DND-41 (cell line): ENCODE data around the gene NFATC3.

Experiments
- EZH2 ChIP-seq: IDR thresholded peaks from 3 replicates; pipeline ENCODE4 v1.6.1; 2012; ENCODE audit warnings: borderline replicate concordance, low read depth, mild to moderate bottlenecking, moderate library complexity, low read length, inconsistent platforms; ENCODE audit not compliant: severe bottlenecking
- TF ChIP-seq, protein P1 (sequence below): IDR thresholded peaks from 2 replicates; pipeline ENCODE4 v1.5.1; 2012; ENCODE audit warnings: borderline replicate concordance, low read length, moderate library complexity, mild to moderate bottlenecking; ENCODE audit not compliant: poor library complexity, severe bottlenecking; ENCODE audit errors: extremely low read depth

DNA sequence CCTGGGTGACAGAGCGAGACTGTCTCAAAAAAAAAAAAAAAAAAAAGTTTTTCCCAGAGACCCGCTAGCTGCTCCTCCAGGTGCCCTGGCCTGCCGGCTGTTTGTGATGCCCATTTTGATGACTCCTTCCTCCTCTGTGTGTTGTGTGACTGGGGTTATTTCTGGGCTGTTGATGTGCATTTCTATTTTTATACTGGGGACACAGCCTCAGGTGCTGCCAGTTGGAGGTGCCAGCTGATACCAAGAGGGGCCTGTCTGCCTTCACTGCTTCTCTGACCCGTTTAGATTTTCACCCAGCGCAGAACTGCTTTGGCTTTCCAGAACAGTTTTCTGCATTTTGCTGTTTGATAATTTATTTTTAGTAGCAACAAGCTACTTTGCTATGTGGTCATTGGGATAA lies 166.7 kb downstream of the NFATC3 start:
- TF ChIP-seq, protein P1, sequence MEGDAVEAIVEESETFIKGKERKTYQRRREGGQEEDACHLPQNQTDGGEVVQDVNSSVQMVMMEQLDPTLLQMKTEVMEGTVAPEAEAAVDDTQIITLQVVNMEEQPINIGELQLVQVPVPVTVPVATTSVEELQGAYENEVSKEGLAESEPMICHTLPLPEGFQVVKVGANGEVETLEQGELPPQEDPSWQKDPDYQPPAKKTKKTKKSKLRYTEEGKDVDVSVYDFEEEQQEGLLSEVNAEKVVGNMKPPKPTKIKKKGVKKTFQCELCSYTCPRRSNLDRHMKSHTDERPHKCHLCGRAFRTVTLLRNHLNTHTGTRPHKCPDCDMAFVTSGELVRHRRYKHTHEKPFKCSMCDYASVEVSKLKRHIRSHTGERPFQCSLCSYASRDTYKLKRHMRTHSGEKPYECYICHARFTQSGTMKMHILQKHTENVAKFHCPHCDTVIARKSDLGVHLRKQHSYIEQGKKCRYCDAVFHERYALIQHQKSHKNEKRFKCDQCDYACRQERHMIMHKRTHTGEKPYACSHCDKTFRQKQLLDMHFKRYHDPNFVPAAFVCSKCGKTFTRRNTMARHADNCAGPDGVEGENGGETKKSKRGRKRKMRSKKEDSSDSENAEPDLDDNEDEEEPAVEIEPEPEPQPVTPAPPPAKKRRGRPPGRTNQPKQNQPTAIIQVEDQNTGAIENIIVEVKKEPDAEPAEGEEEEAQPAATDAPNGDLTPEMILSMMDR = no peak
- TF ChIP-seq EZH2 = no peak
